Neural cell (in vitro differentiated cells): ENCODE results near the gene RBMS3.

ENCODE experiments used
- CTCF ChIP-seq: fragments of 450-650 bp; IDR thresholded peaks from 2 replicates; pipeline ENCODE4 v1.5.1; 2014; ENCODE audit warnings: antibody characterized with exemption, mild to moderate bottlenecking, moderate library complexity; ENCODE audit not compliant: poor library complexity, severe bottlenecking
- EZH2 ChIP-seq: fragments of 200-600, 300-800 bp; shearing (Covaris generic), sonication (generic); IDR thresholded peaks from 2 replicates; pipeline ENCODE4 v1.6.1; 2014; ENCODE audit warnings: antibody characterized with exemption, low read length, borderline replicate concordance, mild to moderate bottlenecking; ENCODE audit not compliant: insufficient read depth, poor library complexity, severe bottlenecking
- SMC3 ChIP-seq: fragments of 450-650 bp; conservative IDR thresholded peaks from 2 replicates; pipeline ENCODE4 v1.6.1; 2014; ENCODE audit warnings: antibody characterized with exemption, mild to moderate bottlenecking, moderate library complexity; ENCODE audit not compliant: poor library complexity

DNA sequence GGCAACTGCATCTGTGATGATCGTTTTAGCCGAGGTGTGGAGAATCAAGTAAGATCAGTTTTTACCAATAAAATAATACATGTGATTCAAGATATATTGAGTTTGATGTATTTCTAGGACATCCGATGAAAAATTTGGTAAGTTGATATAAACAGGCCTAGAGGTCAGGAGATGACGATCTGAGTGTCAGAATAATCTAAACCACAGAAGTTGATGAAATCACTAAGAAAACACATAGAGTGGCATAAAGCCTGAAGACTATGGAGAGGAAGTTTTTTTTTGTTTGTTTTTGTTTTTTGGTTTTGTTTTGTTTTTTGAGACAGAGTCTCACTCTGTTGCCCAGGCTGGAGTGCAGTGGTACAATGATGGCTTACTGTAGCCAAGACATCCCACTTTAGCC, 235.3 kb downstream of the RBMS3 start:
- no peak for TF ChIP-seq CTCF
- no peak for TF ChIP-seq EZH2
- TF ChIP-seq SMC3, result no peak
